Endothelial cell of umbilical vein (primary cell): ENCODE measurements around the gene ZNF341. TPM values are rescaled to one million over a fixed set of nuclear protein-coding genes. Genes with fewer than 3 reads are reported as not detected.

Source experiments
- BruUV-seq: library from RNA; stranded (reverse); fragments of 400-500 nt; replicated peaks from 2 replicates; lab custom pipeline; 2021; lab: Mats Ljungman, UMichigan
- CTCF ChIA-PET: fragments of 300-600, 350-600 bp; sonication (Branson Sonifier 250); formaldehyde crosslinking; loops from one replicate; lab custom pipeline; 2021; ENCODE audit warnings: antibody characterized with exemption, inconsistent platforms; lab: Charles Lee
- POLR2A ChIA-PET: fragments of 300-600, 350-600 bp; sonication (Branson Sonifier 250); formaldehyde crosslinking; loops from one replicate; lab custom pipeline; 2021; ENCODE audit warnings: antibody characterized with exemption, inconsistent platforms; lab: Charles Lee
- DNase-seq: peaks from one replicate; pipeline ENCODE4 v3.0.0-alpha.2; 2011; ENCODE audit warnings: low read depth, low spot score
- FAIRE-seq: peaks from 2 replicates; lab custom pipeline; 2011; peaks lifted over from hg19 to GRCh38; lab: Jason Lieb, UNC
- H2AFZ ChIP-seq: 2 replicates; pipeline ENCODE4 v1.6.0; 2012; ENCODE audit warnings: low read depth, low read length, control low read depth, inconsistent platforms
- H3K27ac ChIP-seq: 2 replicates; pipeline ENCODE4 v1.5.1; 2011; ENCODE audit warnings: low read depth, mild to moderate bottlenecking, control low read depth, low read length, moderate library complexity; ENCODE audit not compliant: insufficient read depth
- H3K27me3 ChIP-seq, 2 experiments: 2 replicates each; pipeline versions ENCODE4 v1.6.0 to v1.6.1; 2011; ENCODE audit warnings: low read length in 2 of 2, mixed read lengths in 1 of 2; ENCODE audit not compliant: control insufficient read depth in 2 of 2, insufficient read depth in 2 of 2
- H3K36me3 ChIP-seq, 2 experiments: 2 replicates in 1 of 2; 3 replicates in 1 of 2; pipeline ENCODE4 v1.5.1; 2011; ENCODE audit warnings: low read length in 2 of 2, mild to moderate bottlenecking in 1 of 2, moderate library complexity in 1 of 2; ENCODE audit not compliant: control insufficient read depth in 2 of 2, insufficient read depth in 2 of 2; ENCODE audit errors: extremely low read depth in 1 of 2
- H3K4me1 ChIP-seq: 3 replicates; pipeline ENCODE4 v1.5.1; 2011; ENCODE audit warnings: mild to moderate bottlenecking, low read length; ENCODE audit not compliant: control insufficient read depth, insufficient read depth; ENCODE audit errors: extremely low read depth
- H3K4me2 ChIP-seq: 2 replicates; pipeline ENCODE4 v1.6.1; 2011; ENCODE audit warnings: low read length, control low read depth, mixed read lengths; ENCODE audit not compliant: insufficient read depth
- H3K4me3 ChIP-seq, 3 experiments: fragments of 200-600 bp in 1 of 3; sonication (generic), shearing (Covaris generic) in 1 of 3; replicated peaks in 1 of 3; 2 replicates each; pipeline ENCODE4 v1.5.1; 2011 to 2016; ENCODE audit warnings: control low read depth in 3 of 3, low read length in 3 of 3, mild to moderate bottlenecking in 2 of 3, inconsistent platforms in 1 of 3, low read depth in 1 of 3, moderate library complexity in 1 of 3; ENCODE audit not compliant: insufficient read depth in 1 of 3
- H3K79me2 ChIP-seq: 2 replicates; pipeline ENCODE4 v1.6.0; 2012; ENCODE audit warnings: low read length, inconsistent platforms; ENCODE audit not compliant: control insufficient read depth, insufficient read depth
- H3K9ac ChIP-seq: replicated peaks from 2 replicates; pipeline ENCODE3; 2011; ENCODE audit warnings: low read length, control low read depth; ENCODE audit not compliant: insufficient read depth; ENCODE audit errors: extremely low read depth
- H3K9me1 ChIP-seq: replicated peaks from 3 replicates; pipeline ENCODE4 v1.6.0; 2011; ENCODE audit warnings: mild to moderate bottlenecking, low read length; ENCODE audit not compliant: control insufficient read depth, insufficient read depth; ENCODE audit errors: extremely low read depth
- H3K9me3 ChIP-seq: replicated peaks from 2 replicates; pipeline ENCODE4 v1.5.1; 2012; ENCODE audit warnings: low read length, inconsistent platforms; ENCODE audit not compliant: control insufficient read depth, insufficient read depth
- H4K20me1 ChIP-seq: replicated peaks from 2 replicates; pipeline ENCODE3; 2011; ENCODE audit warnings: mild to moderate bottlenecking, low read length; ENCODE audit not compliant: control insufficient read depth, insufficient read depth; ENCODE audit errors: extremely low read depth
- CTCF ChIP-seq, 2 donors: IDR thresholded peaks; 1 replicate in 1 of 2; 2 replicates in 1 of 2; pipeline ENCODE4 v1.5.1; 2011; ENCODE audit warnings: low read length in 2 of 2, mild to moderate bottlenecking in 2 of 2, moderate library complexity in 2 of 2, control low read depth in 1 of 2, inconsistent platforms in 1 of 2, low read depth in 1 of 2; ENCODE audit not compliant: insufficient read depth in 1 of 2; ENCODE audit errors: extremely low read depth in 1 of 2
- EZH2 ChIP-seq: IDR thresholded peaks from 2 replicates; pipeline ENCODE4 v1.6.1; 2012; ENCODE audit warnings: borderline replicate concordance, low read depth, mild to moderate bottlenecking, moderate library complexity, low read length, inconsistent platforms; ENCODE audit not compliant: severe bottlenecking
- FOS ChIP-seq: IDR thresholded peaks from 2 replicates; pipeline ENCODE4 v1.6.1; 2011; ENCODE audit warnings: mild to moderate bottlenecking, low read length, moderate library complexity, borderline replicate concordance; ENCODE audit not compliant: insufficient read depth
- GATA2 ChIP-seq: IDR thresholded peaks from 2 replicates; pipeline ENCODE4 v1.7.0; 2011; ENCODE audit warnings: low read depth, mild to moderate bottlenecking, moderate library complexity, mixed read lengths, low read length; ENCODE audit not compliant: insufficient read length, insufficient read depth
- JUN ChIP-seq: IDR thresholded peaks from 2 replicates; pipeline ENCODE4 v1.6.1; 2011; ENCODE audit warnings: borderline replicate concordance, low read depth; ENCODE audit not compliant: insufficient read length, insufficient read depth
- MYC ChIP-seq: IDR thresholded peaks from one replicate; pipeline ENCODE4 v1.6.1; 2011; ENCODE audit warnings: mild to moderate bottlenecking, low read depth, low read length
- POLR2A ChIP-seq: IDR thresholded peaks from 2 replicates; pipeline ENCODE4 v1.6.1; 2012; ENCODE audit warnings: low read depth, mild to moderate bottlenecking, control low read depth, low read length
- POLR2AphosphoS5 ChIP-seq: IDR thresholded peaks from 2 replicates; pipeline ENCODE4 v1.6.1; 2012; ENCODE audit warnings: low read depth, mild to moderate bottlenecking, control low read depth, low read length, moderate library complexity; ENCODE audit not compliant: insufficient read depth
- dilution Hi-C: fragments of 300-500 bp; cut with MboI; formaldehyde crosslinking; loops from one replicate; pipeline ENCODE4 v1.15.0; 2019; ENCODE audit warnings: low sequenced_read_pairs; ENCODE audit not compliant: extremely low pct_ligation_motif_present
- intact Hi-C: fragments of 100-400 bp; cut with micrococcal nuclease; formaldehyde crosslinking; loops from one replicate; pipeline ENCODE4 v1.10.0; 2022
- polyA plus RNA-seq, 4 experiments: library from polyadenylated mRNA; depleted of rRNA in 3 of 4; stranded (reverse) in 3 of 4; unstranded in 1 of 4; fragments of >200 nt; gene quantifications; 2 replicates each; pipeline versions ENCODE4 v1.2.1 to v1.2.3, GENCODE V29; 2011 to 2012; ENCODE audit warnings: missing spikeins in 1 of 4
- total RNA-seq: library from RNA; stranded (reverse); gene quantifications from 2 replicates; pipeline ENCODE4 v1.2.3, GENCODE V29; 2021

Gene ZNF341
- total and polyA plus RNA-seq, 2 donors (not counting 3 experiments of a cell fraction or from before 2014, with no cell fraction given), result 4.9 TPM

- H3K9ac ChIP-seq, result no peak overlapping the region
- H4K20me1 ChIP-seq, result no peaks in the 10 kb centered on the region
- no peaks in the 10 kb centered on the region for H3K27me3 ChIP-seq
- BruUV-seq, result no TSS peak
- H3K4me2 ChIP-seq, result no peak overlapping the region
- dilution Hi-C loops (no loop called here), intact Hi-C loops (loop anchor here (5.0 kb wide), 1 partner anchor 43 kb away; the partner anchor contains the start of gene ZNF341)
- ChIA-PET POLR2A (no interaction called here), CTCF (interaction anchor here (1.0 to 1.9 kb wide), 3 partner anchors 19 to 43 kb away, joined by 3 to 5 read pairs (median 4); no protein-coding TSS in a partner anchor)
- H3K9me3 ChIP-seq, result no peaks in the 10 kb centered on the region
- FAIRE-seq, result no peak
- H2AFZ ChIP-seq, result no peak overlapping the region
- H3K4me3 ChIP-seq, result no peak overlapping the region
- peaks cover 14% of the 10 kb centered on the region for H3K79me2 ChIP-seq
- no peaks in the 10 kb centered on the region for H3K9me1 ChIP-seq
- no peak overlapping the region for H3K27ac ChIP-seq
- H3K4me1 ChIP-seq, result peaks cover 36% of the 10 kb centered on the region
- TF ChIP-seq EZH2 (no peak), POLR2A (no peak), MYC (no peak)
- DNase-seq, result peak; percentile 27
- no peaks in the 10 kb centered on the region for H3K36me3 ChIP-seq
Observed at GRCh38 chr20:33688938-33689424, 42.8 kb upstream of the ZNF341 start.

GRCh38 chr20:33689493-33689892, 42.3 kb upstream of the ZNF341 start:
- Histone ChIP-seq H4K20me1 (no peaks in the 10 kb centered on the region), H3K36me3 (no peaks in the 10 kb centered on the region), H3K4me2 (peak overlapping the region; percentile 49), H3K9me3 (no peaks in the 10 kb centered on the region), H3K27me3 (no peaks in the 10 kb centered on the region), H3K4me1 (peaks cover 33% of the 10 kb centered on the region), H2AFZ (no peak overlapping the region), H3K9ac (no peak overlapping the region), H3K79me2 (peaks cover 9% of the 10 kb centered on the region), H3K27ac (no peak overlapping the region), H3K9me1 (no peaks in the 10 kb centered on the region), H3K4me3 (no peak overlapping the region)
- intact Hi-C loops (loop anchor here (5.0 kb wide), 1 partner anchor 43 kb away; the partner anchor contains the start of gene ZNF341), dilution Hi-C loops (no loop called here)
- DNase-seq (no peak), FAIRE-seq (no peak)
- no TSS peak for BruUV-seq
- ChIA-PET POLR2A (interaction anchor here (0.8 kb wide), 1 partner anchor 1000 kb away, joined by 3 read pairs; no protein-coding TSS in a partner anchor), CTCF (interaction anchor here (1.0 to 1.4 kb wide), 2 partner anchors 19 to 21 kb away, joined by 3 to 4 read pairs; no protein-coding TSS in a partner anchor)
- no peak for TF ChIP-seq GATA2
- no peak for TF ChIP-seq POLR2AphosphoS5
- no peak for TF ChIP-seq CTCF (IDR thresholded peaks at IDR 0.05; ENCODE audit: extremely low read depth in 1 of 2, insufficient read depth in 1 of 2, low read depth in 1 of 2, low read length in 2 of 2)
- no peak for TF ChIP-seq FOS
- no peak for TF ChIP-seq JUN
- TF ChIP-seq POLR2A, result no peak
